NCI-H2171 treated with DMSO at 0.1 percent for 48 hours (cell line): Measurements from ENCODE around the gene SUSD4.
A peak's percentile ranks its signal among the peaks of the same experiment; 100 is the strongest.
"Not testable (repeated sequence)": the region's sequence is repeated elsewhere in the genome, so short reads cannot be mapped to it uniquely, and the experiment has no call there.

Experiments used
- DNase-seq: peaks from one replicate; lab custom pipeline; 2025; lab: John Stamatoyannopoulos, UW

SUSD4 gene

DNA sequence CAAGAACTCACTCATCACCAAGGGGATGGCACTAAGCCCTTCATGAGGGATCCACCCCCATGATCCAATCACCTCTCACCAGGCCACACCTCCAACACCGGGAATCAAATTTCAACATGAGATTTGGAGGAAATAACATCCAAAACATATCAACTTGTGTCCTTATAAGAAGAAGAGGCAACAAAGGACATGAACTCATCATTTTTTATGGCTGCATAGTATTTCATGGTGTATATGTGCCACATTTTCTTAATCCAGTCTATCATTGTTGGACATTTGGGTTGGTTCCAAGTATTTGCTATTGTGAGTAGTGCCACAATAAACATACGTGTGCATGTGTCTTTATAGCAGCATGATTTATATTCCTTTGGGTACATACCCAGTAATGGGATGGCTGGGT, 112.6 kb downstream of the SUSD4 start:
- not testable (repeated sequence) for DNase-seq

DNA sequence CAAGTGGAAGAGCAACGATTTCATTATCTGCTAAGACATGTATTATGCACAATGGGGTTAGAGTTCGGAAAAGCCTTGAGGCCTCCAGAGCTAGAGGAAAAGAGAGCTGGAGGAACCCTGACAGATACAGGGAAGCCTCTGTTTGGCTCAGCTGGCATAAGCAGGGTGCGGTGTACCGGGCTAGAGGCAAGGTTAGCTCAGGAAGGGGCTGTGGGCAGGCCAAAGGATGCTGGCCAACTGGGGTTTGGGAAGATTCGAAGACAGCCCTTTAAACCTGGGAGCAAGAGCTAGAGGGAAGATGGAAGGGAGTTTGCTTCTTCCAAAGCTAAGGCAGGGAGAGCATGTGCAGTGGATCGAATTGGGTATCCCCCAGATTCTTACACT, 113.4 kb downstream of the SUSD4 start:
- DNase-seq, result no peak

DNA sequence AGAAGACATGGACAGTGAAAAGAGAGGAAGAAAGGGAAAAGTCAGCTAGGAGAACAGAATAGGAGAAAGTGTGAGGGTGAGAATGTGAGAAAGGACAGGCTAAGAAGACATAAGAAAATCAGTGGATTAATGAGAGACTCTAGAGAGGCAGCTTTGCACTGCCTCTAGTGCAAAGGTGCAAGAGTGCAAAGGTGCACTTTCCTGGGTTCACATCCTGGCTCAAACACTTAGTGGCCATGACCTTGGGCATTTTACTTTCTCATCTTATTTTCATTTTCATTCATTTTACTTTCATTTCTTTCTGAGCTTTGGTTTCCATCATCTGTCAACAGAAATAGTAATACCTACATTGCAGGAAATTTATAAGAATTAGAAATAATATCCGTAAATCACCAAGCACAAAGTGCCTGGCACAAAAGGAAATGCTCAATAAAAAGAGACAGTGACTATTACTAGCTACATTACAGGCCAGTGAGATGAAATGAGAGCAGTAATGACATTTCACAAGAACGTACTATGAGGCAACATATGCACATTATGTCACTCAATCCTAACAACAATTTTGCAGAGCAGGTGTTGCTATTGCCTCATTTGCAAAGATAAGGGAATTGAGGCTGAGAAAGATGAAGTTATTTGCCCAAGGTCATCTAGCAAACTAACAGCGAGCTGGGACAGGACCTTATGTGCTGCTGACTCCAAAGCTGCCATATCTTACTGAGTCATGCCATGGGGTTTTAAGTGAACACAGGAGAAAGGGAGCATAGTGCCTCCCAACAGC, 113.9 kb downstream of the SUSD4 start:
- peak; percentile 50 for DNase-seq

DNA sequence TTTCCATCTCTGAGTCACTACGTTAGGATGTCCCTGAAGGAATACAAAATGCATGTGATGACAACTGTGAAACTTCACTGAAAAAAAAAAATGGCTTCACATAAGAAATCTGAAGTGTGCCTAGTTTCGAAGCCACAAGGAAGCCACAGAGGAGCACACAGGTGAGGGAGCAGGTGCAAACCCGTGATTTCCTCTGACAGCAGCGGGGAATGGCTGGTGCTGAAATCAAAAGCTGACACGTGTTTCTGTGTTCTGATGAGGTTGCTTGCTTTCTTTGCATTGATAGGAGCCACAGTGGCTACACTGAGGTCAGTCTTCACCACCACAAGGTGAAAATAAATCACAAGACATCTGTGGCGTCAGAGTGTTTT, 115.2 kb downstream of the SUSD4 start:
- DNase-seq, result no peak

DNA sequence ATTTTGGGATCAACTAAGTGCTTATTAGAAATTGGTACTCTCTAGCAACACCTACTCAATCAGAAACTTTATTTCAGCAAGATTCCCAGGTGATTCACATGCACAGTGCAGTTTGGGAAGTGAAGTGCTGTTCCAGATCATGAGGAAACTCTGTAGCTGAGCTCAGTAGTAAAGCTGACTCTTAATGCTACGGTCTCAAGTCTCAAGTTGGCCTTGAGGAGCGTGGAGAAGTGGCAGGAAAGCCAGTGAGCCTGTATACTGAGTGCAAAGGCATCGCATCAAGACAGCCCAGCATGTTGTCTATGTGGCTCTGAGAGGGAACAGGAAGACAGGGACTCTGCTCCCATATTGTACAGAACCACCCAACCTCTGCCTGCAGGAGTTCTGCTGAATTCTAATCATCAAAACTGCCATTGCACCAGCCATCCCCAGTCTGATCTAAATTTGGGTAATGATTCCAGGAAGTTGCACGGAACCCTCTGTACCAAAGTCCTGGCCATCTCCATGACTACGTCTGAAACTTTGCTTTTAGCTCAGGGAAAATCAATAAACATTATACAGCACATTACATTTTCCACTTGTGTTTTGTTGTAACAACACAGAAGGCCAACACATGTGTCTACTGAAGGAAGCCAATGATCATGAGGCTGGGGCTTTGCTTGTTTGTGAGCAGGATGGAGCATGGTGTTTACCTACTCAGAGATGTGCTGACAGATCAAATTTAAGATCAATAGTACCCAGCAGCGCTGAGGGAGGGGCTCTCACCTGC, 115.8 kb downstream of the SUSD4 start:
- peak; percentile 16 for DNase-seq

DNA sequence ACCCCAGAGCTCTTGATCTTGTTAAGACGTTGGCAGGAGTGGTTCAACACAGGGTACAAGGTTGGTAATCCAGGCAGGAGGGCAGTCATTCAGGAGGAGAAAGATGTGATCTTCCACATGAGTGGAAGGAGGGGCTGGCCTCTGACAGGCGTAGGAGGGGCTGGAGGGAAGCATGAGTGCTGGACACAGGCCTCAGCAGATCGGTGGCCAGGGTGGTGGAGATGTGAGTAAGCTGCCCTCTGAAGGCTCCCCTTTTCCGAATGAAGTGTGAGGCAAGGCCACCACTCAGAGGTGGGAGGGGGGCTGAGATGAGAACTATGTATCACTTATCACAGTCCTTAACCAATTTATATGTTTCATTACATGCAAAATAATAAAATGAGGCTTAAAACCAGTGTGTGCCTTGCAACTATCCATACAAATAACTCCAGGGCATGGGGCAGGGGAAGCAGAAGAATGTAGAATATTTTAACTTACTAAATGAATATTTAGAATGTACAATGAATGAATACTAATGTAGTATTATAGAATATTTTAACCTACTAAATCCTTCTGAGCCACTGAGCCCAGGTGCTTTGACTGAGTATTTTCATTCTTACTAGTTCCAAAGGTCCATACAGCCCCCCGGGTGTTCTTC, 117.4 kb downstream of the SUSD4 start:
- no peak for DNase-seq

DNA sequence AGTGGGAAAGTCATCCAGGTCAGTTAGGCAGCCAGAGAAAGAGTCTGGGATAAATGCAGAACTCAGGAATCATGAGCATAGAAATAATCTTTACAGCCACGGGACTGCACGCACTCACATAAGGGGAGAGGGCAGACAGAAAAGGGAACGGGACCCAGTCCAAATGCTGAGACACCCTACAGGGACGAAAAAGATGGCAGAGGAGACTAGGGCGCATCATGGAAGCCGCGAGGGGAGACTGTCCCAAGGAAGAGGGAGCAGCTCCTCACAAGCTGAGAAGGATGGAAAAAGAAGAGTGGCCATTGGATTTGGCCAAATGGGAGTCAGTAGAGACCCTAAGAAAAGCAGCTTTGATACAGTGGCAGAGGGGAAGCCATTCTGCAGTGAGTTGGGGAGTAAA, 118.0 kb downstream of the SUSD4 start:
- DNase-seq, result no peak

DNA sequence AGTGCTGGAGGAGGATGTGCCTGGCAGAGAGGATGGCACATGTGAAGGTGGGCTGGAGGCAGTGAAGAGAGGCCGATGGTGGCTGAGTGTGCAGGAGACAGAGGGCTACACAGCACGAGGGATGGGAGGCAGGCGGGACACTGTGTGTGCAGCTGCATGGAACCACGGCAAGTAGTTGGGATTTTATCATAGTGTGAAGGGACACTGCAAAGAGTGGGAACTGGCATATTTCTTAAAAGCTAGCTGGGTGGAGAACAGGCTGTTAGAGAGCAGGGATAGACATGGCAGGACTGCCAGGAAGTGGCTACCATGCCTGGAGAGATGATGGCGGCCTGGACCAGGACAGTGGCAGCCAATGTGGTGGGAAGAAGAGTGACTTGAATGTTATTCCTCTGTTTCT, 118.6 kb downstream of the SUSD4 start:
- no peak for DNase-seq

DNA sequence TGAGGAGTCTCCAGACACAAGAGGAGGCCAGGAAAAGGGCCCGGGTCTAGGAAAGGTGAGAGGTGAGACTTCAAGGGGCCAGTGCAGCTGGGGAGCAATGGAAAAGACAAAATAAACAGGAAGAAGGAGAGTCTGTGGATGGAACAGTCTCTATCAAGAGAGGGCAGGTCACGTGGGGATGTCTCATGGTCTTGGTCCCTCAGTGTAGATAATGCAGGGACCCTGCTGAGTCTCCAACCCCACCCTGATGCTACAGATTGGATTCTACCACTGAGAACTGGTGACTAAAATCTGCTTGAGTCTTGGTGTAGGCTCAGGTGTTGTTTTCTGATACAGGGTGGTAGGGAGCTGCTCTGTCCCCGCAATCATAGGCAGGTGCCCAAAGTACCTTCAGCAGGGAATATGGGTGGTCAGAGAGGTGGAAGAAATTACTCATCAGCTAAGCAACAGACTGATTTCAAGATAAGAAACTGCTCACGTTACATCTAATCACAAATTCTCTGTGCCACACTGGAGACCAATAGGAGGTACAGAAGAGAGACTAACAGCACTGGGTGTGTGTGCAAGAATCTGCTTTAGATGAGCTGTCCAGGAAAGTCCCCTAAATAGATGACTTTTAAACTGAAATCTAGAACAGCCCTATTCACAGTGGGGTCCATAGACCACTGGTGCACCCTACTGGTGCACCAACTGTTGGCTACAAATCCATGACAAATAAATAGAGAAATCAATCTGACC, 119.4 kb downstream of the SUSD4 start:
- peak; percentile 40 for DNase-seq

DNA sequence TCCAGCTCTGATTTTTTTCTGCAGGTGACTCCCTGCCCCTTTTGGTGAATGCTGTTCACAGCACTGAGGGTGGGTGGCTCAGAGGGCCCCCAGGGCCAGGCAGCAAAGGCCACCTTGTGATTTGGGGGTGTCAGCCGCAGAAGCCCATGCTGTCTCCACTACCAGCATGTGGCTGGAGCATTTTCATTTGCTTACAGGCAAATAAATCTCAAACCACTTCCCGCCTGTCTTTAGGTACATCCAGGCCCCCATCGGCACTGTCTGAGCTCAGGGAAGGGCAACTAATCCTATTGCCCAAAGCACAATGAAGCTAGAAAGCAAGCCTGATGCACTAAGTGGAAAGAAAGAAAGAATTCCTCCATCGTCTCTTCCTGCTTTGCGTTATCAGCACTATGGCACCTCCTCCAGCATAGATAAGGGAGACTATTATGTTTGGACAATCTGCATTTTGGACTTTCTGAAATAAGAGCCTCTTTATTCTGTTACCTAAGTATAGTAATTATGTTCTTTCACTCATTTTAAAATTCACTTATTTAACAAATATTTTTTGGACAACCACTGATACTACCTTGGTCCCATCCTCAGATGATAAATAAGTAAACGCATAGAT, 120.4 kb downstream of the SUSD4 start:
- DNase-seq, result no peak

DNA sequence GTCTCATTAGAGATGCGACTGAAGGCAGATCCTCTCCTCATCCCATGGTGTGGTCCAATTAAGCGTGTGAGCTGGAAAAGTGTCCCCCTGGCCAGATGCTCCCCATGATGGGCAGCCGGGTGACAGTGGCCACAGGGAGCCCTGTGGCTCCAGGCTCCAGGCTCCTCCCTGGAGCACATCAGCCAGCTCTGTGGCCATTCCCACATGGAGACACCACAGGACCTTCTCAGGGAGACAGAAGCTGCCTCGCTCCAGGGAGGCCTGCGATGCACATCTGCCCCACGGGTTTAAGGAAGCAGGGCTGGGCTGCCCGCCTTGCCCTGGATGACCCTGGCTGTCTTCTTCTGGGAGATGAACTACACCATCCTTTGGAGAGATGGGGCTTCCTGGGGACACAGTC, 121.0 kb downstream of the SUSD4 start:
- DNase-seq, result no peak

DNA sequence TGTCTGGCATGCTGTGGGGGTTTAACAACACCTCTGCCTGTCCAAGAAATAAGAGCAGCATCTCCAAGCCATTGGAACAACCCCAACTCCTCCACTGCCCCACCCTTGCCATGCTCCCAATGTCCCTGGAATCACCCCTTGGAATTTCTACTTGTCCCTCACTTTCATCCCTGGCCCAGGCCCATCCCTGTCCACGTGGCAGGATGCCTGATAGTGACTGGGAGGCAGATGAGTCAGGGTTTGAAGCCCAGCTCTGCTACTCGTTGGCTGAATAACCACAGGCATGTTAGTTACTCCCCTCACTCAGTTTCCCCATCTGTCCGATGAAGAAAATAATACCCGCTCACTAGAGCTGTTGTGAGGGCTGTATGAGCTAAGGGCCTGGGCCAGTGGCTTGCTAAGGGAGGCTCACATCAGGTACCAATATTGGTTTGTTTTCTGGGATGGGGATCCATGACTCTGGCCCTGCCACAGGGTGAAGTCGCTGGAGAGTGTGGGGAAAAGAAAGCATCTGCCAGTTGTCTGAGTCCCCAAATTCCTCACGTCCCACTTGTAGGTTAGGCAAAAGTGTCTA, 121.5 kb downstream of the SUSD4 start:
- DNase-seq, result no peak

DNA sequence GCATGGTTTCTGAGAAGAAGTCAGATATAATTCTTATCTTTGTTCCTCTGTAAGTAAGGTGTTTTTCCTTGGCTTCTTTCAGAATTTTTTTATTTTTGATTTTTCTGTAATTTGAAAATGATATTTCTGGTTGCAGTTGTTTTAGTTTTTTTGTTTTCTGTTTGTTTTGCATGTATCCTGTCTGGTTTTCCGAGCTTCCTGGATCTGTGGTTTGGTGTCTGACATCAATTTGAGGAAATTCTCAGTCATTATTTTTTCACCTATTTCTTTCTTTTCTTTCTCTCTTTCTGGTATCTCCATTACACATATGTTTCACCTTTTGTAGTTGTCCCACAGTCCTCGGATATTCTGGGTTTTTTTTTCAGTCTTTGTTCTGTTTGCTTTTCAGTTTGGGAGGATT, 123.9 kb downstream of the SUSD4 start:
- no peak for DNase-seq

DNA sequence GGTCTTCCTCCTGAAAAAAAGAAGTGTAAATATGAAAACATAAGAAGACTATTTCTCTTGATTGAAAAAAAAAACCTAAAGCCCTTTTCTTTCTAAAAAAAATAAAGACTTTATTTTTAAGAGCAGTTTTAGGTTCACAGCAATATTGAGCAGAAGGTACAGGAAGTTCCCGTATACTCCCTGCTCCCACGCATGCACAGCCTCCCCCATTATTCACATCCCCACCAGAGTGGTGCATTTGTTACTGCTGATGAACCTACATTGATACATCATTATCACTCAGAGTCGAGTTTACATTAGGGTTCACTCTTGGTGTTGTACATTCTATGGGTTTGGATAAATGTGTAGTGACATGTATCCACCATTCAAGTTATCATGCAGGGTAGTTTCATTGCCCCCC, 128.9 kb downstream of the SUSD4 start:
- DNase-seq, result no peak

DNA sequence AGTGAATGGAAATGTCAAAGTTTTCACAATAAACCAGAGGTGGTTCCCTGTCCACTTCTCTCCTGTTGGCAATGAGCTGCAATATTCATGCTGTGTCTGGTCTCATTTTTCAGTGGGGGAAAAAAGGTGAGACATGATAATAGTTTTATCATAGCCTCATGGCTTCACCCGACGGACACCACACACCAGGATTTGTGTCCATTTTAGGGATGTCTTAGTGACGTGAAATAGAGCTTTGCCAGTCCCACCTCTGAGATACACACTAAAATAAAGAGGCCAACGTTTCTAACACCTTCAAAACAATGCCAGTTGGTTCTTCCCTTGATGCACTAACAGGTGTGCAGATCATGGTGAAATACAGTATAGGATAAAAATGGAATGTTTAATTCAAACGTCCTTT, 129.4 kb downstream of the SUSD4 start:
- no peak for DNase-seq

DNA sequence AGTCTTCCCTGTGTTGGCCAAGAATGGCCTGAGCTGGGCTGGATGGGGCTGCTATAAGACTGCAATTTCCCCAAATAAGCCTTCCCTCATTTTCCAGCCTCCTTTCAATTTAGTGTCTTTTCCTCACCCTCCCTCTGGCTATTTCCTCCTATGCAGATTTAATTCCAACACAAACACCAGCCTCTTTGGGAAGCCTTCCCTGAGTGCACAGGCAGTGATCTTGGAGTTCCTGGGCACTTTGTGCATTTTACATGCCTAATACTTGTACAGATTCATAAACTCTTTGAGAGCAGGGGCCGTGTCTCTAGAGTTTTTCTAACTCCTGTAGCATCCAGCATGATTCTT, 129.8 kb downstream of the SUSD4 start:
- DNase-seq, result no peak

DNA sequence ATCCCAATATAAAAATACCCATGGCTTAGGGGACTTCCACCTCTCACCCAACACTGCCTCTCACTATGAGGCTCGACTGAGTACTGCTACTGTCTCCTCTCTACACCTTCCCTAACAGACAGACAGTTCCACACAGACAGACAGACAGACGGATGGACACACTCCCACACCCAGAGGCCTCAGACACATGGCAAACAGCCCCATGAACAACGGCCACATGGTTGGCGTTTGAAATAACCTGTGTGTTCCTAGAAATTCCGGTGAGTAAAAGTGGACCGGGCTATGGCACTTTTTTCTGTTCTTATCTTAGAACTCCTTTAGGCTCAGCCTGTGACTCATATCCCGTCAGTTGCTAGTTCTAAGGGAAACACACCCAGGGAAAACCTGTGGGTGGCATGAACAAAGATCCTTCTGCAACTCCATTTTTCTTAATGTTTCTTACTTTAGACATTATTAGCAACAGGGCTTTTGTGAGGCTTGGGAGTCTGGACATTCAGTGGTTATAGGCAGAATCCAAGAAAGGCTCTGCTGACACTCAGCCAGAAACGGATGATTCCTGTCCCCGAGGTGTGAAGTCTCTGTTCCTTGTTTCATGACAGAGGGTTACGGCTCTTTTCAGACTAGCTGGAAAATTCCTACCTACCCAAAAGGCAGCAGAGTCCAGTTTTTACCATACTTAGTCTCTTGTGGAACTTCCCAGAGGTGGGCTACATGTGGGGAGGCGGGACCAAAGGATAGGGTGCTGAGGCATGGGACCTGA, 130.4 kb downstream of the SUSD4 start:
- no peak for DNase-seq

DNA sequence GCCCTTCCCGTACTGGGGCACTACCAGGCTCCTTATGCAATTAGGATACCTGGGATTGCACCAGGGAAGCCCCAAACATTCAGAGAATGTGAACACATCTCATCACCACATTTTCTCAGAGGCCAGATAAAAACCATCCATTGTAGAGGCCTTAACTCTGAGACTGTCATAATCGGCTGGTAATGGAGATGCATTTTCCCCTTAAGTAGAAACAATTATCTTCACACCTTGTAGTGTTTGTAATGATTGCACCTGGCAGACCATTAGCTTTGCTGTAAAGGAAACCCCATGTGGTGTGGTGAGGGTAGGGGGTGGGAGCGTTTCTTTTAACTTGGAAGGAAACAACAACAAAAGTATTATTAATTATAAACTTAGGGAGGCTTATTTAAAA, 131.0 kb downstream of the SUSD4 start:
- DNase-seq, result no peak

DNA sequence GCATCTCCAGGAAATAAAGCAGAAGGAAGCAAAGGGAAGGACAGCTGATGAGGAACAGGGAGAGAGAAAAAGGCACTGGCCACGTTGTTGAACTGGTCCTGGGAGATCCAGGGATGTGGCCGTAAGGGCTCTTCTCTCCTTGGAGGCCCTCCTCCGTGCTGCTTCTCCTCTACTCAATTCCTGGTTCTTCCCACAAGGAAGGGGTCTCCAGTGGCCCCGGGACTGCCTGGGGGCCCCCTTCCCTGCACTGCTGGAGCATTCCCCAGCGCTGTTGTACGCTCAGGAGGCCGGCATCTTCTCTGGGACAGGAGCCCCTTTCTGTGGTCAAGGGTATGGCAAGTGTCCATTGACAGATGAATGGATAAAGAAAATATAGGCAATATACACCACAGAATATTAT, 132.4 kb downstream of the SUSD4 start:
- no peak for DNase-seq

DNA sequence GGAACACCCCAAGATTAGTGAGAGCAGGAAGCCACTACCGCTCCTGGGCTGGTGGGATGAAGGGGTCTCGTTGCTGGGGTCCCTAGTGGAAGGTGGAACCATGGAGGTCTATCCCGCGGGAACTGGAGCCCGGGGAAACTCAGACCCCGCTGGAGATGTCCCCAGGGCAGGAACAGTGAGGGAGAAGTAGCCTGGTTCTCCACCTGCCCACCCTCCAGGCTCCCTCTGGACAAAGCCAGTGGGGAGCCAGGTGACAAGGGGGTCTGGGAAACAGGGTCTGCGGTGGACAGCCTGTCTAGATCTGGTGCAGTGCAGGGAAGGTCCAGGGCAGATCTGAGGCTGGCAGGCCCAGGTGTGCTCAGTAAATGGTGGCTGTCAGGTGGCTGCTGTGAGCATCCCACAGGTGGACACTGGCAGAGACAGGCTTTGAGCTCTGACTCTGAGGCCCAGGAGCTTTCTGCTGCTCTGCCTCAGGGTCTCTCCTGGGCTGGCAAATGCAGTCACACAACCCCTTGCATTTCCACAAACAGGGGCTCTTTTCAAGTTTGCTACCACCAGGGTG, 132.9 kb downstream of the SUSD4 start:
- no peak for DNase-seq
